Coronary artery (tissue), 2 donors: ENCODE results near the gene PHYHIPL.

Experiments
- DNase-seq: peaks from one replicate; pipeline ENCODE4 v3.0.0-alpha.2; 2017; ENCODE audit warnings: low spot score
- H3K27ac ChIP-seq, 2 donors: fragments of 200-600 bp; sonication (generic); one replicate each; pipeline ENCODE4 v1.5.1; 2016 to 2019
- H3K4me3 ChIP-seq: fragments of 200-600 bp; sonication (generic); 2 replicates; pipeline ENCODE4 v1.5.1; 2016; ENCODE audit warnings: mild to moderate bottlenecking, moderate library complexity
- TF ChIP-seq, protein P1 (sequence below): fragments of 200-600 bp; sonication (generic); IDR thresholded peaks from one replicate; pipeline ENCODE4 v1.5.1; 2019; ENCODE audit warnings: antibody characterized with exemption

PHYHIPL gene

DNA sequence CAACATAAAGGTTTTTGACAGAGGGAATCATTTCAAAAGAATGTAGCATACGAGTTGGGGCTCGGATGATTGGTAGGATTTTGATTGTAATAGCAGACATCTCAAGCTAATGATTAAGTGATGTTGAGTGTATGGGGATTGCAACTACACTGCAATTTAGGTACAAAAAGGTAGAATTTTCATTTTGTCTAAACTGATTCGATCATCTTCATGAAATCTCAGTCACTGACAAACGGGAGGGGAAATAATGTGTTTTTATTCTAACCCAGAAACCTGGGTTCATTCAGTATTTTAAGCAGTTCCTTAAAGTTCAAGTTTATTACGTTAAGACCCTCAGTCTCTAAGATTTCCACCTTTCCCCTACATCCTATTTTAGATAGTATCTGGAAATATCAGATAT is 3.9 kb upstream of the PHYHIPL start:
- TF ChIP-seq, protein P1, sequence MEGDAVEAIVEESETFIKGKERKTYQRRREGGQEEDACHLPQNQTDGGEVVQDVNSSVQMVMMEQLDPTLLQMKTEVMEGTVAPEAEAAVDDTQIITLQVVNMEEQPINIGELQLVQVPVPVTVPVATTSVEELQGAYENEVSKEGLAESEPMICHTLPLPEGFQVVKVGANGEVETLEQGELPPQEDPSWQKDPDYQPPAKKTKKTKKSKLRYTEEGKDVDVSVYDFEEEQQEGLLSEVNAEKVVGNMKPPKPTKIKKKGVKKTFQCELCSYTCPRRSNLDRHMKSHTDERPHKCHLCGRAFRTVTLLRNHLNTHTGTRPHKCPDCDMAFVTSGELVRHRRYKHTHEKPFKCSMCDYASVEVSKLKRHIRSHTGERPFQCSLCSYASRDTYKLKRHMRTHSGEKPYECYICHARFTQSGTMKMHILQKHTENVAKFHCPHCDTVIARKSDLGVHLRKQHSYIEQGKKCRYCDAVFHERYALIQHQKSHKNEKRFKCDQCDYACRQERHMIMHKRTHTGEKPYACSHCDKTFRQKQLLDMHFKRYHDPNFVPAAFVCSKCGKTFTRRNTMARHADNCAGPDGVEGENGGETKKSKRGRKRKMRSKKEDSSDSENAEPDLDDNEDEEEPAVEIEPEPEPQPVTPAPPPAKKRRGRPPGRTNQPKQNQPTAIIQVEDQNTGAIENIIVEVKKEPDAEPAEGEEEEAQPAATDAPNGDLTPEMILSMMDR: no peak
- Histone ChIP-seq H3K4me3 (no peak overlapping the region), H3K27ac (no peak overlapping the region)
- DNase-seq: no peak

DNA sequence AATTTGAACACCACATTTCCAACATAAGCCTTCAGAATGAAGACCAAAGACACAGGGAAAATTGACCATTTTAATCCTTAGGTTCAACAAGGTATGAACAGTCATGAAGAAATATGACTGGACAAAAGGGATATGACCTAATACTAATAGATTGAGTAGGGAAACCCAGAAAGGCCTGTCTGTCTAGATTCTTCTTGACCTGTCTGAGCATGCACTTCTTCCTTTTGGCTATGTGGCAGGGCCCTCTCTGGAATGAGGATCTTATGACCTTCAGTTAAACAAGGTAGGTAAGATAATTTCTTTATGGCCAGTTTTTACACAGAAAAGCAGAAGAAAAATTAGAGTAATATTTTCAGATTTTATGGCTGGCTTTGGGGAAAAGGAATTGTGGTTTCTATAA is 3.0 kb upstream of the PHYHIPL start:
- TF ChIP-seq, protein P1: no peak
- no peak for DNase-seq
- H3K27ac ChIP-seq: no peak overlapping the region
- H3K4me3 ChIP-seq: no peak overlapping the region

DNA sequence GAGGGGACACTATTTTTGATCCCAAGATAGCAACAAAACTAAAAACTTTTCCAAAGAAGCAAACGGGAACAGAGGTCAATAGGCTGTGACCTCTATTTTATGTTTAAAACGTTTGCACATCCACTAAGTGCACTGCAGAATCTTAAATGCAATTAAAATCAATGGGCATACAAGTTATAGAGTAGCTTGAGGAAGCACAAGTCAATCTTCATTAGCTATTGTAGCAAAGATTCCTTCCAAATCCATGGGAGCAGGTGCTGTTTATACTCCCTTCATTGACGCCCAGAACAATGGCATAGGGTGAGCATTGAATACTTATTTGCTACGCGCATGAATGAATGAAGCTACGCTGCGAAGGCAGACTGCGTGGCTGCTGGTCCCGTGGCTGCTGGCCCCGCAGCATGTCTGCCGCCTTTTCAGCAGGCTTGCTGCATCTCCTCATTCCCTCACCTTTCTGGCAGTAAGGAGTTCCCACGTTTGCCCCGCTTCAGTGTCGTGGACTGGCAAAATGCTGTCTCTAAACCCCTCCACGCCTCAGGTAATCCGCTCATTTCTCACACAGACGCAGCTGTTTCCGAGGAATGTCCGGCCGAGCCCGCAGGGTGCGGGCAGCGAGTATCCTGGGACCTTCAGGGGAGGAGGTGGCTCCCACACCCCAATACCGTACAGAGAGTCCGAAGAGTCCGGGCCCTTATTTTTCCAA is 754 bp upstream of the PHYHIPL start:
- Histone ChIP-seq H3K27ac (no peak overlapping the region), H3K4me3 (peak overlapping the region; percentile 70)
- TF ChIP-seq, protein P1: no peak
- no peak for DNase-seq

DNA sequence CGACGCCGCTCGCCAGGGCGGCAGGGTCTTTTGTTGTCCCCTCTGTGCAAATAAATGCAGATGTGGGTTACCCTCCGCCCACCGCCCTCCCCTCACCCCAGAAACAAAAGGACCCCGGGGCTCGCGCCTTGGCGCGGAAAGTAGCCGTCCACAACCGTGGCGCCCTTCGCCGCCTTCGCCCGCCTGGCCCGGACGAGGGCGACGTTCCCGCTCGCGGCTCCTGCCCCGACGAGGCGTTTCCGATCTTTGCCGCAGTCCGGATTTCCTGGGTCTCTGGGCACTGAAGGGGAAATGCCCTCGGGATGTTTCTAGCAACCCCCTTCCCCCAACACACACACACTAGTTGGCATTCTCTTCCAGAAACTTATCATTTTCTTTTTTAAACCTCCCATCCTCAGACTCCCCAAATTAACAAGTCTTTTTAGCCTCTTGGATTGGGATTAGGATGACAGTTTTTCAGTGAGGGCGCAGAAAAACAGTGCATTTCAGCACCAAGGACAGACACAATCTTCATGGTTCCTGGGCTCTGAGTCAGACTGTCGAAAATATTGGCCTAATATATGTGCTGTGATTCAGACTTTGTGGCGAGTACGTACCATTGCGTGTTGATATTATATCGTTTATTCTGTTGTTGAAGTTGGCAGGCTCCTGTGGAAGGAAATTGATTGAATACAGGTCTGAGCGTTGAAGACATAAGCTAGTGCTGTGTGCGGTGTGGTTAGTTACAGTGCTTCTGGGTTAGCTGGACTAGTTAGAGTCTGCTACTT is 771 bp downstream of the PHYHIPL start:
- no peak for DNase-seq
- H3K27ac ChIP-seq: no peak overlapping the region
- H3K4me3 ChIP-seq: peak overlapping the region; percentile 70
- TF ChIP-seq, protein P1: no peak

DNA sequence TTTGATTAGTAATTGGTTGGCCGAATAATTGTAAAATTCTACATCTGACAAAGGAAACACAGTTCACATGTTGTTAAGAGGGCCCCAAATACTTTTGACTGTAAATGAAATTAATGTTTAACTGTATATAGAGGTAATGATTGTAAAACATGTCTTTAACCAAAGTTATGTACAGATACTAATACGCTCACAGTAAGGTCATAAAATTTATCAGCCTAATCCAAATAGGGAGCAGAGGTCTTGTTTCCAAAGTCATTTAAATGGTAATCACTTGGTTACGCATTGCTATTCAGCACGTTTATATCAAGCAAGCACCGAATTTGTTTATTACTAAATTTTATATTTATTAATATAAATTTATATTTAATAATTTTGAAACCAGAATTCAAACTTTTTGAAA is 1.4 kb downstream of the PHYHIPL start:
- TF ChIP-seq, protein P1: no peak
- H3K4me3 ChIP-seq: no peak overlapping the region
- no peak overlapping the region for H3K27ac ChIP-seq
- DNase-seq: no peak

DNA sequence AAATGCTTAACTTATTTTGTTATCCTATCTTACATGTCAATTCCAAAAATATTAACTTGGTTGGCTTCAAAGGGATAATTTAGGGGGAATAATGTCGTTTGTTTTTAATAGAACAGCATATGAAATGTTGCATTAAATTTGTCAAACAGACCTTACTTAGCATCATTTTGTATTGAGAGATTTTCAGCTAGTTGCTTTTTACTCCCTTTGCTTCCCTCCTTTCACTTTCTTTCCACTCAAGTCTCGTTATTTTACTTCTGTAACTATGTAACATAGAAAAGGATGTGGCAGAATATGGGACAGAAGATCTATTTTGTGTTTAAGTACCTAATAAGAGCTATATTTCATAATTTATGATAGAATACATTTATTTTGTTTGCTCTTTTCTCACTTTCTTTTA is 2.6 kb downstream of the PHYHIPL start:
- no peak for DNase-seq
- TF ChIP-seq, protein P1: no peak
- no peak overlapping the region for H3K27ac ChIP-seq
- H3K4me3 ChIP-seq: no peak overlapping the region
